D721Med (cell line): Measurements from ENCODE around the gene ACTMAP.

Experiments
- DNase-seq: peaks from one replicate; pipeline ENCODE4 v3.0.0; 2011; ENCODE audit warnings: low spot score; ENCODE audit not compliant: insufficient read length
- FAIRE-seq: peaks from 2 replicates; lab custom pipeline; 2011; peaks lifted over from hg19 to GRCh38; lab: Jason Lieb, UNC
- TF ChIP-seq, protein P1 (sequence below): IDR thresholded peaks from 2 replicates; pipeline ENCODE4 v1.5.1; 2012; ENCODE audit warnings: mild to moderate bottlenecking, control low read depth; ENCODE audit not compliant: insufficient read depth; ENCODE audit errors: missing control alignments

ACTMAP gene

DNA sequence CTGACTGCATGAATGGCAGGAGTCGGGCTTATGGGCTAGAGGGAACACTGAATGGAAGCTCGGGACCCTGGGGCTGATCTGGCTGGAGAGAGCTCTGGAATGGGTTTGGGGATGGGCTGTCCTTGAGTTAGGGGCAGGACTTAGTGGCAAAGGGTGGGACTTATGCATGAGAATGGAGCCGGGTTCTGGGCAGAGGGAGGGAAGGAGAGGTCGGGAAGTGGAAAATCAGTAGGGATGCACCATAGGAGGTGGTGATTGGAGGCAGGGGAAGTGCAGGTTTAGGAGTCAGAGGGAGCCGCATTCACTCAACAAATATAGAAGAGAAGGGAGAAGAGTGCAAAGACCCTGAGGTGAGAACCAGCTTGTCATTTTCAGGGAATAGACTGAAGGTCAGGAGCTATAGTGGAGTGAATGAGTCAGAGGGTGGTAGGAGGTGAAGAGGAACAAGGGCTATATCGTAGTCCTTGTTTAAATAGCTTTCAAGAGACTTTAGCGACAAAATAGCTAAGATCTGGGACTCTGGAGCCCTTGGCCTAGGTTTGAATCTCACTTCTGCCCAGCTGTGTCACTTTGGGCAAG is 28.5 kb upstream of the ACTMAP start:
- TF ChIP-seq, protein P1, sequence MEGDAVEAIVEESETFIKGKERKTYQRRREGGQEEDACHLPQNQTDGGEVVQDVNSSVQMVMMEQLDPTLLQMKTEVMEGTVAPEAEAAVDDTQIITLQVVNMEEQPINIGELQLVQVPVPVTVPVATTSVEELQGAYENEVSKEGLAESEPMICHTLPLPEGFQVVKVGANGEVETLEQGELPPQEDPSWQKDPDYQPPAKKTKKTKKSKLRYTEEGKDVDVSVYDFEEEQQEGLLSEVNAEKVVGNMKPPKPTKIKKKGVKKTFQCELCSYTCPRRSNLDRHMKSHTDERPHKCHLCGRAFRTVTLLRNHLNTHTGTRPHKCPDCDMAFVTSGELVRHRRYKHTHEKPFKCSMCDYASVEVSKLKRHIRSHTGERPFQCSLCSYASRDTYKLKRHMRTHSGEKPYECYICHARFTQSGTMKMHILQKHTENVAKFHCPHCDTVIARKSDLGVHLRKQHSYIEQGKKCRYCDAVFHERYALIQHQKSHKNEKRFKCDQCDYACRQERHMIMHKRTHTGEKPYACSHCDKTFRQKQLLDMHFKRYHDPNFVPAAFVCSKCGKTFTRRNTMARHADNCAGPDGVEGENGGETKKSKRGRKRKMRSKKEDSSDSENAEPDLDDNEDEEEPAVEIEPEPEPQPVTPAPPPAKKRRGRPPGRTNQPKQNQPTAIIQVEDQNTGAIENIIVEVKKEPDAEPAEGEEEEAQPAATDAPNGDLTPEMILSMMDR, result no peak
- no peak for FAIRE-seq

DNA sequence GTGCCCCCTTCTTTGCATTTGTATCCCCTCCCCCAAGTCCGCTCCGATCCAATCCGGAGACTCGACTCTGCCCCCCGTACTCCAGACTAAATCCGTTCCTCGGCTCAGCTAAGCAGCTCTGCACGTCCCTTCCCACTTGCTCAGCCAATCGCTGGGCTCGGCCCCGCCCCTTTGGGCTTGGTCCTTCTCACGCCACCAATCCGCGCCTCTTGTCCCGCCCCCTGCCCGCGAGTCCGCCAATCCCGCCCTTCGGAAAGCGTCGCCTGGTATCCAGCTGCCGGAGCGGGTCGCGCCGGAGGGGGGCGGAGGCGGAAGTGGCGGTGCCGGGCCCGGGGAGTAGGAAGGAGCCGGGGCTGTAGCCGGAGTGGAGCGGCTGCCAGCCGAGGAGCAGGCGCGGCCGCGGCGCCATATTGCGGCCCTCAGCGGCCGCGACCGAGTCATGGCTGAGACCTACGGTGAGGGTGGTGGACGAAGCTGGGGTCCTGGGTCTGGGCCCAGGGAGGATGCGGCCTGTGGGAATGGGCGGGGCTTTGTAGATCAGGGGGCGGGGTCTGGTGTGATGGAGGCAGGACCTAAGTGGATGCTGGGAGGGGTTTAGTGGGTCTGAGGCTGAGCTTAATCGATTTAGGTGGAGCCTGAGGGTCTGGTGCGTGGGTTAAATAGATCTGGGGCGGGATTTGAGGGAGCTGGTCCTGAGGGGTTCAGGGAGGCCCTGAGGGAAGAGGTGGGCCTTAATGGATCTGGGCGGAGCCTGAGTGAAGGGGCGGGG is 27.8 kb upstream of the ACTMAP start, which contains the start of gene RAB4B:
TSS of gene RAB4B (plus strand) at position 311 of the 769 bp plus-strand sequence. CDS start at position 440, 129 bp downstream.
- no peak for FAIRE-seq
- DNase-seq, result peak; percentile 76
- TF ChIP-seq, protein P1, result no peak

More for the DNA sequence above, 28.5 kb upstream of the ACTMAP start:
- no peak for DNase-seq

DNA sequence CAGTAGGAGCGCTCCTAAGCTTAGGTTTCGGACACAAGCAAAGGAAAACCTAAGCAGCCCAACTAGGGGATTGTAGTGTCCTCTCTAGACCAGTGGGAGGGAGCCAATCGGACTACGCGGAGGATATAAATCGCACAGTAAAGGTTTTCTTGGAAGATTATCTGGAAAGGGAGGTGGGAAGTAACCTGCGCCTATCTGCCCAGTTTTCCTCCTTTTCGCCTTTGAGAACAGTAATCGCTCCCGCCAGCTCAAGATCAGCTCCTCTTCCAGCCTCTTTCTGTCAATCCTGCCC is 27.3 kb upstream of the ACTMAP start:
- TF ChIP-seq, protein P1, result no peak
- no peak for DNase-seq
- FAIRE-seq, result no peak

DNA sequence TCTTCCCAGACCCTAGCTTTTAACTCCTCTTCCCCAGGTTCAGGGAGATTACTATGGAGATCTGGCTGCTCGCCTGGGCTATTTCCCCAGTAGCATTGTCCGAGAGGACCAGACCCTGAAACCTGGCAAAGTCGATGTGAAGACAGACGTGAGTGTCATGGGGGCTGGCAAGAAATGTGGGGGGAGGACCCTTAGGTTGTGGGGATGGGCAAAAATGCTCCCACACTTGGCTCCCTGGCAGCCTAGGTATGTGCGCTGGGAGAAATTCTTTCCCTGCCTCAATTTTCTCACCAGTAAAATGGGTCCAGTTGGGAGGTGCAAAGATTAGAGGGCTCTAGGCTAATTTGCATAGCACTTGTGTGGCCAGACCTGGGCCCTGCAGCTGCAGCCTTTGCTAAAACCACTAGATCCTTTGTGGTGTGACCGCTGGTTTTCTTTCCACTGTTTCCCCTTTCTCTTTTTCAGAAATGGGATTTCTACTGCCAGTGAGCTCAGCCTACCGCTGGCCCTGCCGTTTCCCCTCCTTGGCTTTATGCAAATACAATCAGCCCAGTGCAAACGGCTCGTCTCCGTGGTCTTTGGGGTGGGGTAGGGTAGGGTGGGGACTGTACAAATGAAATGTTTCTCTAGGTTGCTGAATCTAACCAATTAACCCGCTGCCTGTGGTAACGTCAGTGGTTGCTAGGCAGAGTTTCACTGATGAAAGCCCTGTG is 26.8 kb upstream of the ACTMAP start:
- no peak for FAIRE-seq
- TF ChIP-seq, protein P1, result no peak
- no peak for DNase-seq

DNA sequence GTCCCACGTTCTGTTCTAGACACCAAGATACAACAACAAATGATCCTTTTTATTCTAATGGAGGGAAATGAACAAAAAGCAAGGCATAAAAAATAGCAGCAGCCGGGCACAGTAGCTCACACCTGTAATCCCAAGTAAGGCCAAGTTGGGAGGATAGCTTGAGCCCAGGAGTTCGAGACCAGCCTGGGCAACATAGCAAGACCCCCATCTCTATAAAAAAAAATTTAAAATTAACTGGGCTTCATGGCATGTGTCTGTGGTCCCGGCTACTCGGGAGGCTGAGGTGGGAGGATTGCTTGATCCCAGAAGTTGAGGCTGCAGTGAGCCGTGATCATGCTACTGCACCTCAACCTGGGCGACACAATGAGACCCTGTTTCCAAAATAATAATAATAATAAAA is 26.1 kb upstream of the ACTMAP start:
- TF ChIP-seq, protein P1, result no peak
- DNase-seq (no peak), FAIRE-seq (no peak)

DNA sequence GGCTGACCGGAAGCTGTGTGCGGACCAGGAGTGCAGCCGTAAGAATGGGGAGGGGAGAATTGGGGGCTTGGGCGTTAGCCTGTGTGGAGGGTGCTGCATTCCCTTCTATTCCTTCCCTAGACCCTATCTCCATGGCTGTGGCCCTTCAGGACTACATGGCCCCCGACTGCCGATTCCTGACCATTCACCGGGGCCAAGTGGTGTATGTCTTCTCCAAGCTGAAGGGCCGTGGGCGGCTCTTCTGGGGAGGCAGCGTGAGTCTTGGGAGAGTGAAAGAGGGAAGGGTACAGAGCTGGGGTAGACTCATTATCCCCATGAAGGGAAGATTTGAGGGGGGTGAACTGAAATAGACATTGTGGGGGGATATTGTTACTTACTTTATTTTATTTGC is 25.4 kb upstream of the ACTMAP start:
- TF ChIP-seq, protein P1, result no peak
- DNase-seq, result no peak
- FAIRE-seq, result no peak
